Lower leg skin (tissue), 3 donors: ENCODE data around the gene CYP19A1.

Experiments used
- POLR2A ChIP-seq, 2 donors: fragments of 450-650 bp; IDR thresholded peaks; one replicate each; pipeline ENCODE4 v1.6.1; 2016 to 2017; ENCODE audit warnings: antibody characterized with exemption in 2 of 2, mild to moderate bottlenecking in 1 of 2, moderate library complexity in 1 of 2
- TF ChIP-seq, protein P1 (sequence below), 3 donors: fragments of 450-650 bp; IDR thresholded peaks; one replicate each; pipeline ENCODE4 v1.5.1; 2016; ENCODE audit warnings: antibody characterized with exemption in 3 of 3, mild to moderate bottlenecking in 3 of 3, moderate library complexity in 2 of 3

DNA sequence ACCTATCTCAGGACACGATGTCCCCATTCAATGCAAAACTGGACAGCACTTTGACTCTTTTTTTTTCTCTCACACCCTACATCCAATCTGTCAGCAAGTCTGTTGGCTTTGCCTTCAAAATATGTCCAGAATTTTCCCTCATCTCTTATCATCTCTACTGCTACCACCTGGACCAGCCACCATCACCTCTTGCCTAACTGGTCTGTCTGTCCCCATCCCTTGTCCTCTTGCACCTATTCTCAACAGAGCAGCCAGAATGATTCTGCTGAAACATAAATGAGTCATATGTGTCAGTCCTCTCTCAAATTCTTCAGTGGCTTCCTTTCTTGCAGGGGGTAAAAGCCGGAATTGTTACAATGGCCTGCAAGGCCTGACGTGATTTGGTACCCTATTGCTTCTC lies 105.8 kb downstream of the CYP19A1 start:
- TF ChIP-seq, protein P1, sequence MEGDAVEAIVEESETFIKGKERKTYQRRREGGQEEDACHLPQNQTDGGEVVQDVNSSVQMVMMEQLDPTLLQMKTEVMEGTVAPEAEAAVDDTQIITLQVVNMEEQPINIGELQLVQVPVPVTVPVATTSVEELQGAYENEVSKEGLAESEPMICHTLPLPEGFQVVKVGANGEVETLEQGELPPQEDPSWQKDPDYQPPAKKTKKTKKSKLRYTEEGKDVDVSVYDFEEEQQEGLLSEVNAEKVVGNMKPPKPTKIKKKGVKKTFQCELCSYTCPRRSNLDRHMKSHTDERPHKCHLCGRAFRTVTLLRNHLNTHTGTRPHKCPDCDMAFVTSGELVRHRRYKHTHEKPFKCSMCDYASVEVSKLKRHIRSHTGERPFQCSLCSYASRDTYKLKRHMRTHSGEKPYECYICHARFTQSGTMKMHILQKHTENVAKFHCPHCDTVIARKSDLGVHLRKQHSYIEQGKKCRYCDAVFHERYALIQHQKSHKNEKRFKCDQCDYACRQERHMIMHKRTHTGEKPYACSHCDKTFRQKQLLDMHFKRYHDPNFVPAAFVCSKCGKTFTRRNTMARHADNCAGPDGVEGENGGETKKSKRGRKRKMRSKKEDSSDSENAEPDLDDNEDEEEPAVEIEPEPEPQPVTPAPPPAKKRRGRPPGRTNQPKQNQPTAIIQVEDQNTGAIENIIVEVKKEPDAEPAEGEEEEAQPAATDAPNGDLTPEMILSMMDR (IDR thresholded peaks at IDR 0.05) = no peak
- TF ChIP-seq POLR2A (IDR thresholded peaks at IDR 0.05) = no peak
